SK-N-SH treated with all-trans-retinoic acid at 6 μM for 48 hours (cell line): ENCODE measurements around the gene CTBP1.

Experiments used
- ATAC-seq: fragments of 200-7000 bp; cut with Tn5 transposase; 3 replicates; pipeline ENCODE4 v1.9.1; 2020; ENCODE audit warnings: mild to moderate bottlenecking, moderate library complexity
- ARNTL ChIP-seq: fragments of 450-650 bp; formaldehyde crosslinking; IDR thresholded peaks from 2 replicates; pipeline ENCODE4 v1.5.0; 2020; ENCODE audit warnings: low read depth, mild to moderate bottlenecking, moderate library complexity, borderline replicate concordance
- BACH2 ChIP-seq: fragments of 250-450 bp; sonication (Bioruptor Pico); IDR thresholded peaks from 2 replicates; pipeline ENCODE4 v1.9.0; 2021; ENCODE audit warnings: mild to moderate bottlenecking, borderline replicate concordance
- CREB5 ChIP-seq: fragments of 250-450 bp; sonication (Bioruptor Pico); IDR thresholded peaks from 2 replicates; pipeline ENCODE4 v1.5.1; 2020; ENCODE audit warnings: low read depth, mild to moderate bottlenecking, moderate library complexity
- CSDC2 ChIP-seq: fragments of 250-450 bp; sonication (Bioruptor Pico); IDR thresholded peaks from 2 replicates; pipeline ENCODE4 v1.5.0; 2020; ENCODE audit warnings: mild to moderate bottlenecking, moderate library complexity
- CSRNP3 ChIP-seq: fragments of 250-450 bp; sonication (Bioruptor Pico); IDR thresholded peaks from 2 replicates; pipeline ENCODE4 v1.5.1; 2021; ENCODE audit warnings: mild to moderate bottlenecking, moderate library complexity
- GLIS3 ChIP-seq: fragments of 250-450 bp; sonication (Bioruptor Pico); IDR thresholded peaks from 2 replicates; pipeline ENCODE4 v1.5.0; 2020; ENCODE audit warnings: mild to moderate bottlenecking, moderate library complexity
- ISL1 ChIP-seq: fragments of 250-450 bp; sonication (Bioruptor Pico); IDR thresholded peaks from 2 replicates; pipeline ENCODE4 v2.1.2; 2022; ENCODE audit warnings: mild to moderate bottlenecking, moderate library complexity
- OSR1 ChIP-seq: fragments of 250-450 bp; sonication (Bioruptor Pico); IDR thresholded peaks from 2 replicates; pipeline ENCODE4 v1.8.0; 2022; ENCODE audit warnings: moderate library complexity, mild to moderate bottlenecking, inconsistent platforms
- PATZ1 ChIP-seq: fragments of 250-450 bp; sonication (Bioruptor Pico); IDR thresholded peaks from 2 replicates; pipeline ENCODE4 v1.8.0; 2020; ENCODE audit warnings: mild to moderate bottlenecking, moderate library complexity, borderline replicate concordance
- POU6F1 ChIP-seq: fragments of 250-450 bp; sonication (Bioruptor Pico); IDR thresholded peaks from 2 replicates; pipeline ENCODE4 v1.8.0; 2021; ENCODE audit warnings: low read depth, mild to moderate bottlenecking, moderate library complexity, borderline replicate concordance
- PPARA ChIP-seq: fragments of 250-450 bp; sonication (Bioruptor Pico); IDR thresholded peaks from 2 replicates; pipeline ENCODE4 v1.5.0; 2020; ENCODE audit warnings: mild to moderate bottlenecking, borderline replicate concordance
- RARB ChIP-seq: fragments of 250-450 bp; sonication (Bioruptor Pico); IDR thresholded peaks from 2 replicates; pipeline ENCODE4 v1.8.0; 2021; ENCODE audit warnings: mild to moderate bottlenecking, moderate library complexity
- TCF4 ChIP-seq: fragments of 250-450 bp; sonication (Bioruptor Pico); IDR thresholded peaks from 2 replicates; pipeline ENCODE4 v1.8.0; 2021; ENCODE audit warnings: mild to moderate bottlenecking, moderate library complexity, borderline replicate concordance
- TOX ChIP-seq: fragments of 250-450 bp; sonication (Bioruptor Pico); IDR thresholded peaks from 2 replicates; pipeline ENCODE4 v1.8.0; 2021; ENCODE audit warnings: mild to moderate bottlenecking, moderate library complexity, borderline replicate concordance
- ZC3H10 ChIP-seq: fragments of 250-450 bp; sonication (Bioruptor Pico); IDR thresholded peaks from 2 replicates; pipeline ENCODE4 v1.5.1; 2021; ENCODE audit warnings: mild to moderate bottlenecking, moderate library complexity
- ZFP3 ChIP-seq: fragments of 250-450 bp; sonication (Bioruptor Pico); IDR thresholded peaks from 2 replicates; pipeline ENCODE4 v1.5.0; 2020; ENCODE audit warnings: mild to moderate bottlenecking, moderate library complexity
- ZFP30 ChIP-seq: fragments of 450-650 bp; formaldehyde crosslinking; IDR thresholded peaks from 2 replicates; pipeline ENCODE4 v1.5.0; 2022; ENCODE audit warnings: mild to moderate bottlenecking, moderate library complexity
- ZNF565 ChIP-seq: fragments of 450-650 bp; formaldehyde crosslinking; conservative IDR thresholded peaks from 2 replicates; pipeline ENCODE4 v1.5.0; 2020; ENCODE audit warnings: low read depth, mild to moderate bottlenecking, moderate library complexity
- ZNF70 ChIP-seq: fragments of 450-650 bp; formaldehyde crosslinking; IDR thresholded peaks from 2 replicates; pipeline ENCODE4 v1.5.0; 2020; ENCODE audit warnings: mild to moderate bottlenecking, moderate library complexity
- ZNF8 ChIP-seq: fragments of 450-650 bp; formaldehyde crosslinking; IDR thresholded peaks from 2 replicates; pipeline ENCODE4 v1.5.0; 2020; ENCODE audit warnings: mild to moderate bottlenecking, moderate library complexity

CTBP1 gene

GRCh38 chr4:1253831-1254230 is 4.9 kb upstream of the CTBP1 start:
- no peak for ATAC-seq
- TF ChIP-seq TOX (CRISPR knock-in tag): no peak
- TF ChIP-seq ZC3H10 (CRISPR knock-in tag): no peak
- no peak for TF ChIP-seq ISL1 (CRISPR knock-in tag)

- ATAC-seq: no peak
- TF ChIP-seq TCF4 (CRISPR knock-in tag) (no peak), ZC3H10 (CRISPR knock-in tag) (no peak), ZNF8 (CRISPR knock-in tag) (no peak), ISL1 (CRISPR knock-in tag) (no peak)
- TF ChIP-seq, all 23 proteins: peak for 0
Observed at GRCh38 chr4:1252928-1253492, 4.1 kb upstream of the CTBP1 start.

GRCh38 chr4:1251773-1252066 is 2.8 kb upstream of the CTBP1 start:
- no peak for TF ChIP-seq ZNF8 (CRISPR knock-in tag)
- no peak for TF ChIP-seq CSDC2
- TF ChIP-seq ZFP30 (CRISPR knock-in tag): no peak
- no peak for TF ChIP-seq PATZ1 (CRISPR knock-in tag)
- TF ChIP-seq CSRNP3 (CRISPR knock-in tag): no peak
- no peak for TF ChIP-seq ZFP3 (CRISPR knock-in tag)
- no peak for TF ChIP-seq BACH2 (CRISPR knock-in tag)
- TF ChIP-seq OSR1 (CRISPR knock-in tag): no peak
- TF ChIP-seq TCF4 (CRISPR knock-in tag): no peak
- TF ChIP-seq GLIS3: no peak
- TF ChIP-seq PPARA (CRISPR knock-in tag): no peak
- TF ChIP-seq ZNF565 (CRISPR knock-in tag): no peak
- no peak for TF ChIP-seq ISL1 (CRISPR knock-in tag)
- TF ChIP-seq ARNTL: no peak
- TF ChIP-seq ZC3H10 (CRISPR knock-in tag): no peak
- no peak for TF ChIP-seq RARB (CRISPR knock-in tag)
- no peak for TF ChIP-seq TOX (CRISPR knock-in tag)
- no peak for ATAC-seq

- TF ChIP-seq GLIS3 (no peak), RARB (CRISPR knock-in tag) (no peak), CREB5 (no peak), CSRNP3 (CRISPR knock-in tag) (no peak), ARNTL (no peak)
- TF ChIP-seq, all 23 proteins: peak for 0
- no peak for ATAC-seq
Observed at GRCh38 chr4:1250921-1251772, 2.2 kb upstream of the CTBP1 start.

- no peak for ATAC-seq
- TF ChIP-seq POU6F1 (CRISPR knock-in tag) (no peak), TCF4 (CRISPR knock-in tag) (no peak), ZFP30 (CRISPR knock-in tag) (no peak), ZFP3 (CRISPR knock-in tag) (no peak), ZC3H10 (CRISPR knock-in tag) (no peak), CSDC2 (no peak), PPARA (CRISPR knock-in tag) (no peak), CSRNP3 (CRISPR knock-in tag) (no peak), PATZ1 (CRISPR knock-in tag) (no peak), ZNF70 (no peak), ARNTL (no peak), OSR1 (CRISPR knock-in tag) (no peak), BACH2 (CRISPR knock-in tag) (no peak), ISL1 (CRISPR knock-in tag) (no peak), RARB (CRISPR knock-in tag) (no peak), GLIS3 (no peak)
Observed at GRCh38 chr4:1250527-1250812, 1.5 kb upstream of the CTBP1 start.
